ENCODE data around the gene MBD3. TPM values are rescaled to one million over a fixed set of nuclear protein-coding genes. Genes with fewer than 3 reads are reported as not detected.

The MBD3 gene
- total RNA-seq, 1 donor from 2014 or later: 65.0 TPM

GRCh38 chr19:1574354-1575136 is 18.1 kb downstream of the MBD3 start:
- DNase-seq (ENCODE audit: low spot score): no peak

GRCh38 chr19:1572795-1573194 is 19.9 kb downstream of the MBD3 start:
- no peak for DNase-seq (ENCODE audit: low spot score)

GRCh38 chr19:1571358-1571757 is 21.3 kb downstream of the MBD3 start:
- no peak for DNase-seq (ENCODE audit: low spot score)

GRCh38 chr19:1570836-1571235 is 21.8 kb downstream of the MBD3 start:
- no peak for DNase-seq (ENCODE audit: low spot score)

GRCh38 chr19:1569997-1570396 is 22.7 kb downstream of the MBD3 start:
- DNase-seq (ENCODE audit: low spot score): no peak

GRCh38 chr19:1568320-1569019 is 24.2 kb downstream of the MBD3 start, which contains the start of gene MEX3D:
Gene MEX3D, minus strand, starts transcription at chr19:1568325. Its CDS starts 267 bp downstream, at chr19:1568058.
- no peak for DNase-seq (ENCODE audit: low spot score)

GRCh38 chr19:1567848-1568227 is 24.8 kb downstream of the MBD3 start:
- no peak for DNase-seq (ENCODE audit: low spot score)

GRCh38 chr19:1567116-1567847 is 25.4 kb downstream of the MBD3 start:
- no peak for DNase-seq (ENCODE audit: low spot score)

- no peak for DNase-seq (ENCODE audit: low spot score)
Observed at GRCh38 chr19:1566392-1567115, 26.1 kb downstream of the MBD3 start.

GRCh38 chr19:1563251-1563650 is 29.4 kb downstream of the MBD3 start:
- no peak for DNase-seq (ENCODE audit: low spot score)

- no peak for DNase-seq (ENCODE audit: low spot score)
Observed at GRCh38 chr19:1561236-1561842, 31.3 kb downstream of the MBD3 start.

GRCh38 chr19:1560286-1560882 is 32.3 kb downstream of the MBD3 start:
- no peak for DNase-seq (ENCODE audit: low spot score)

- DNase-seq (ENCODE audit: low spot score): no peak
Observed at GRCh38 chr19:1558552-1558951, 34.1 kb downstream of the MBD3 start.

- DNase-seq (ENCODE audit: low spot score): no peak
Observed at GRCh38 chr19:1556390-1557070, 36.1 kb downstream of the MBD3 start.

GRCh38 chr19:1555487-1556389 is 36.9 kb downstream of the MBD3 start:
- no peak for DNase-seq (ENCODE audit: low spot score)

GRCh38 chr19:1554968-1555367 is 37.7 kb downstream of the MBD3 start:
- DNase-seq (ENCODE audit: low spot score): no peak

GRCh38 chr19:1553415-1553814 is 39.2 kb downstream of the MBD3 start:
- no peak for DNase-seq (ENCODE audit: low spot score)

GRCh38 chr19:1551068-1552040 is 41.3 kb downstream of the MBD3 start:
- DNase-seq (ENCODE audit: low spot score): no peak
